Activated CD8-positive, alpha-beta memory T cell treated with anti-CD3 and anti-CD28 coated beads, Interleukin-2, amount 50 U/mL, for 1 hour (primary cell): Measurements from ENCODE around the gene PPP1R16B.

Experiments used
- DNase-seq: peaks from one replicate; pipeline ENCODE4 v3.0.0-alpha.2; 2020; ENCODE audit errors: extremely low read depth

Gene PPP1R16B

GRCh38 chr20:38965264-38965663 is 159.8 kb downstream of the PPP1R16B start:
- DNase-seq = no peak

GRCh38 chr20:38968090-38968489 is 162.6 kb downstream of the PPP1R16B start:
- DNase-seq = no peak

GRCh38 chr20:38969708-38970107 is 164.2 kb downstream of the PPP1R16B start:
- DNase-seq = no peak

- DNase-seq = no peak
These were observed 164.8 kb downstream of the PPP1R16B start for GRCh38 chr20:38970302-38970701.
